GM21576 (cell line): ENCODE data around the gene PTPN13.
A peak's percentile ranks its signal among the peaks of the same experiment; 100 is the strongest.

Experiments used
- ATAC-seq: cut with Tn5 transposase; IDR thresholded peaks from one replicate; pipeline ENCODE4 v1.9.1; 2021; ENCODE audit warnings: mild to moderate bottlenecking, moderate library complexity; ENCODE audit not compliant: unreplicated experiment

Gene PTPN13

GRCh38 chr4:86593688-86594558, at the start of gene PTPN13:
Gene PTPN13 (plus strand): TSS chr4:86594315. CDS start chr4:86635257, 40,942 bp downstream.
- peak; percentile 98 for ATAC-seq

DNA sequence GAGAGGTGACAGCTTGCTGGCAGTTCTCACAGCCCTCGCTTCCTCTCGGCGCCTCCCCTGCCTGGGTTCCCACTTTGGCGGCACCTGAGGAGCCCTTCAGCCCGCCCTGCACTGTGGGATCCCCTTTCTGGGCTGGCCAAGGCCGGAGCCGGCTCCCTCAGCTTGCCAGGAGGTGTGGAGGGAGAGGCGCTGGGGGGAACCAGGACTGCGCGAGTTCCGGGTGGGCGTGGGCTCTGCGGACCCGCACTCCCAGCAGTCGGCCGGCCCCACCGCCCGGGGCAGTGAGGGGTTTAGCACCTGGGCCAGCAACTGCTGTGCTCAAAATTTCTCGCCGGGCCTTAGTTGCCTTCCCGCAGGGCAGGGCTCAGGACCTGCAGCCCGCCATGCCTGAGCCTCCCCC, 47.0 kb upstream of the PTPN13 start:
- ATAC-seq, result no peak

- ATAC-seq, result no peak
These were observed 44.8 kb upstream of the PTPN13 start for GRCh38 chr4:86549163-86549788.

- ATAC-seq, result no peak
These were observed 42.7 kb upstream of the PTPN13 start for GRCh38 chr4:86551387-86551786.

DNA sequence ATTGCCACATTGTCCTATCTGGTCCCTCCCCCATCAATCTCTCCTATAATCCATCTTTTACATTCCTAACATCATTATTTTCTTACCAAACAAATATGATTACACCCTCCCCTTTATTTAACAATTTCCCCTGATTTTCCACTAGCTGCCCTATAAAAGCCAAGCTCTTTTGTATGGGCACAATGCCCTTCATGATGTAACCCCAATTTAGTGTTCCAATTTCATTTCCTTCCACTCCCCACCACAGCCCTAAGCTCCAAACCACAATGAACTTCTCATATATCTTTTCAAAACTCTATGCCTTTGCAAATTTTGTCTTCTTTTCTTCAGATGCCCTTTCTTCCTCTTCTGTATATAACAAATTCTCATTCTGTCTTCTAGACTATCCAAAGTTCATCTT, 39.5 kb upstream of the PTPN13 start:
- no peak for ATAC-seq

GRCh38 chr4:86556791-86557415, 37.2 kb upstream of the PTPN13 start:
- ATAC-seq, result peak; percentile 37

DNA sequence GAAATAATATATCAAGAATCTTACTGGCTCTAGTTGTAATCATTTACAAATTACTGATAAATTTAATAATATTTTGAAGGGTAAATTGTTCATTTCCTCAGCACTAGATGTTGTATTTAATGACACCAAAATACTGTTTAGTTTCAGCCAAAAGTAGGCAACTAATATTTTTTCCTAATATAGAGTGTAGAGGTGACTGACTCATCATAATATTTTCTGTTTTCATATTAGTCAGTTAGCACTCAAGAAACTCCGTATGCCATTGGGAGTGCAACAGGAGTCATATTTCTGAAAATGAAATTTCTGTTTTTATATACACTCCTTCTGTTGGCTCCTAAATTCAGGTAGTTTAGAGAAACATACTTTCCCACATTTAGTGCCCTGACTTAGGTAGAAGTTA, 36.6 kb upstream of the PTPN13 start:
- ATAC-seq, result peak; percentile 93

- no peak for ATAC-seq
These were observed 35.9 kb upstream of the PTPN13 start for GRCh38 chr4:86558258-86558657.

DNA sequence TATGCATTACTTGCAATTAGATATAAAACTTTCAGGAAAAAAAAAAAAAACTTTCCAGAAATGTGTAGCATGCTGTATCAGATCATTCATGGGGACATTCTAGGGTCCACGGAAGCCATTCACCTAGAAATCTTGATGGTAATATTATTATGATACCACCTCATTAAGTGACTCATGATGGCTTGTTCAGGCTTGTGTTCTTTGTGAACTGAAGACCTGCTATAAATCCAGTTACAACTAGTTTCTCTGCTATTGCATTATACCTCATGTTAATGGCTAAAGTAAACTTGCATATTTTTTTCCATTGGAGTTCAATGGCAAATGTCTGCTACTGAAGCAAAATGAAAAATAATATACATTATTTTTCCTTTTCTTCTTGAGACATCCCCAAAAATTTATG, 35.3 kb upstream of the PTPN13 start:
- ATAC-seq, result no peak

GRCh38 chr4:86560447-86560846, 33.7 kb upstream of the PTPN13 start:
- no peak for ATAC-seq

GRCh38 chr4:86561256-86561655, 32.9 kb upstream of the PTPN13 start:
- no peak for ATAC-seq

DNA sequence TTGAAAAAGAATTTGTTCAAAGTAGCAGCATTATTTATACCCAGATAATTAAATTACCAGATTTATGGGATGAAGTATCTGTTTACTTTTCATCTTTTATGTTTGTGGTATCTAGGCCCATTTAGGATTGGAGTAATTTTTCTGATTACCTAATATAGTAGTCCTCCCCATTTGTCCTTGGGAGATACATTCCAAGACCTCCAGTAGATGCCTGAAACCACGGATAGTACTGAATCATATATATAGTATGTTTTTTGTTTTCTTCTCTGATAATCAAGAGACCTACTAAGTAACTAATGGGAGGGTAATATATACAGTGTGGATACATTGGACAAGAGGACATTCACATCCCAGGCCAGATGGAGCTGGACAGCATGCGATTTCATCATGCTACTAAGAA, 30.7 kb upstream of the PTPN13 start:
- ATAC-seq, result no peak

DNA sequence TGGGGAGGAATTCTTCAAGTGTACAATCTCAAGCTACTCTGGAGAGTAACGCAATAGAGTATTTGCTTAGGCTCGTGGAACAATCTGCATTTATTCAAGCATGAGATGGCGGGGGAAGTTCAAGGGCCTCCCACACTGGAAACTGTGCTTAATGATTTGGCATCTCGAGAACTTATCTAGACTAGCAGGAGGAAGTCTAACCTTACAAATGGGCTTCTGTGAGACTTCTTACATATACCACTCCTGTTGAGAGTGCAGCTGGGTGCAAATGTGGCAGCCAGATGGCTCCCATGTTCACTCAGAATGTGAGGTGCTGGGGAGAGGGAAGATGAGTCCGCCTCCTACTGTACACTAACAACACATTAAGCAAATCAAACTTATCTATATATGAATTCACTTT, 29.3 kb upstream of the PTPN13 start:
- no peak for ATAC-seq

DNA sequence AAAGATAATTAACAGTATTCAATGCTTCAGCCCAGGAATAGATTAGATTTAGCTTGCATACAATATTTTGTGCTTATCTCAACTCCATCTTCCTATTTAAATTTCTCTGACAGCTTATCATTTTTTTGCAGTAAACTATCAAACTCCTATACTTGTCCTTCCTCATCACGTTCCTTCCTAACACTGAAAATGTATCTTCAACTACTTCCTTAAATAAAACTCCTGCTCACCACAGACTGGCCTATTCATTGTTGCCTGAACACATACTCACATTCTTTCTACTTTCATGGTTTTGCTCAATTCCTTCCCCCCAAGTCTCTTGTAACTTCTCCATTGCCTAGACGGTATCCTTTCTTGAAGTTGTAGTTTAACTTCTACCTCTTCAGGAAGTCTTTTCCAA, 28.5 kb upstream of the PTPN13 start:
- ATAC-seq, result no peak

GRCh38 chr4:86569103-86569870, 24.8 kb upstream of the PTPN13 start:
- no peak for ATAC-seq

- no peak for ATAC-seq
These were observed 14.2 kb upstream of the PTPN13 start for GRCh38 chr4:86579941-86580340.

DNA sequence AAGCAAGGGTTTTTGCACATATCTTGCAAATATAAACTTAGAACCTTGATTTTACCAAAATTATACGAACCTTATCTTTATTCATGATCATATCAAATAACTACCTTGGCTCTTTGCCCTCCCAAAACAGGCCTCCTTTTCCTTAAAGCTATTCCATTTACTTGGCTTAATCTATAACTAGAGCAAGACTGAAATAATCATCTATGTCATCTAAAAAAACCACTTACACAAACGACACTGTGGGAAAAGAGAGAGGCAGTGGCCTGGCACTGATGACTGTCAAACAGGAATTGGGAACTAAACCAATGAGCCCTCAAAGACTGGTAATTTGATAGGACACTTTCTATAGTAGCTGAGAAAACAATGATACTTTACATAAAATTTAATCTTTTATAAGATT, 11.7 kb upstream of the PTPN13 start:
- no peak for ATAC-seq

- ATAC-seq, result no peak
These were observed 7.9 kb upstream of the PTPN13 start for GRCh38 chr4:86586160-86586572.

GRCh38 chr4:86586626-86587380, 7.3 kb upstream of the PTPN13 start:
- ATAC-seq, result no peak

GRCh38 chr4:86587381-86588140, 6.6 kb upstream of the PTPN13 start:
- no peak for ATAC-seq
